HCT116 (cell line): ENCODE results near the gene SF3A2.

Experiments
- EGR1 ChIP-seq: IDR thresholded peaks from 2 replicates; pipeline ENCODE4 v1.6.1; 2012; ENCODE audit warnings: low read depth
- EZH2 ChIP-seq: fragments of 200-600 bp; sonication (generic); IDR thresholded peaks from 2 replicates; pipeline ENCODE4 v1.6.1; 2017; ENCODE audit warnings: antibody characterized with exemption, mixed run types
- FOSL1 ChIP-seq: IDR thresholded peaks from 2 replicates; pipeline ENCODE4 v1.6.1; 2012; ENCODE audit warnings: low read depth
- POLR2A ChIP-seq: IDR thresholded peaks from 2 replicates; pipeline ENCODE4 v1.7.0; 2011; ENCODE audit warnings: borderline replicate concordance; ENCODE audit not compliant: insufficient read depth, insufficient read length; ENCODE audit errors: extremely low read depth
- POLR2AphosphoS5 ChIP-seq: IDR thresholded peaks from 2 replicates; pipeline ENCODE4 v1.6.1; 2011; ENCODE audit warnings: mild to moderate bottlenecking, low read depth, low read length, moderate library complexity
- RAD21 ChIP-seq: IDR thresholded peaks from 2 replicates; pipeline ENCODE4 v1.6.1; 2012; ENCODE audit warnings: low read depth, mild to moderate bottlenecking
- YY1 ChIP-seq: IDR thresholded peaks from 2 replicates; pipeline ENCODE4 v1.6.1; 2011; ENCODE audit warnings: low read length, low read depth, moderate library complexity, mild to moderate bottlenecking; ENCODE audit not compliant: insufficient replicate concordance; ENCODE audit errors: extremely low read depth
- TF ChIP-seq, protein P1 (sequence below), 3 experiments: fragments of 200-600 bp in 1 of 3; sonication (generic) in 1 of 3; IDR thresholded peaks in 2 of 3; conservative IDR thresholded peaks in 1 of 3; 2 replicates each; pipeline ENCODE4 v1.5.1; 2012 to 2017; ENCODE audit warnings: low read depth in 2 of 3, low read length in 2 of 3, antibody characterized with exemption in 1 of 3, borderline replicate concordance in 1 of 3, control low read depth in 1 of 3, mild to moderate bottlenecking in 1 of 3, mixed read lengths in 1 of 3, mixed run types in 1 of 3, moderate library complexity in 1 of 3; ENCODE audit not compliant: insufficient read depth in 1 of 3
- TF ChIP-seq, protein P2 (sequence below): IDR thresholded peaks from 2 replicates; pipeline ENCODE4 v1.6.1; 2012; ENCODE audit warnings: low read depth

DNA sequence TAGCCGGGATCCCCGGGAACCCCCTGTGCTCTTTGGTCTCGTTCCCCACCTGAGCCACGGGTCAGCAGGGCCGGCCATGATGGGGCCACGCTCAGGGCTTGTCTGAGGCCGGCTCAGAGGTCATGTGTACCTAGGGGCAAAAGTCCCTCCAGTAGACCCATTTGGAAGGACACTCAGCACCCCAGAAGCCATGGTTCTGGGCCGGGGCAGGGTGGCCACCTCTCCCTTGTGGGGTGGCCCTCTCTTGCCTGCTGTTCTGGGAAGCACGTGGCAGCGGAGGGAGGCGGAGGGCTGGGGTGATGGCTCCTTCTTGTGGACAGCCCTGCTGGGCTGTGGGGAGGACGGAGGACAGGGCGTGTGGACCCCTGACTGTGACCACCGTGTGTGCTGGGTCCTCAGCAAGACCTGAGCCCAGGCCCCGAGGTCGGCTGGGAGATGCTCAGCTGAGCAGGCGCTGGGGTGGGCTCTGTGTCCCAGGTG is 51.8 kb downstream of the SF3A2 start:
- TF ChIP-seq, protein P1, sequence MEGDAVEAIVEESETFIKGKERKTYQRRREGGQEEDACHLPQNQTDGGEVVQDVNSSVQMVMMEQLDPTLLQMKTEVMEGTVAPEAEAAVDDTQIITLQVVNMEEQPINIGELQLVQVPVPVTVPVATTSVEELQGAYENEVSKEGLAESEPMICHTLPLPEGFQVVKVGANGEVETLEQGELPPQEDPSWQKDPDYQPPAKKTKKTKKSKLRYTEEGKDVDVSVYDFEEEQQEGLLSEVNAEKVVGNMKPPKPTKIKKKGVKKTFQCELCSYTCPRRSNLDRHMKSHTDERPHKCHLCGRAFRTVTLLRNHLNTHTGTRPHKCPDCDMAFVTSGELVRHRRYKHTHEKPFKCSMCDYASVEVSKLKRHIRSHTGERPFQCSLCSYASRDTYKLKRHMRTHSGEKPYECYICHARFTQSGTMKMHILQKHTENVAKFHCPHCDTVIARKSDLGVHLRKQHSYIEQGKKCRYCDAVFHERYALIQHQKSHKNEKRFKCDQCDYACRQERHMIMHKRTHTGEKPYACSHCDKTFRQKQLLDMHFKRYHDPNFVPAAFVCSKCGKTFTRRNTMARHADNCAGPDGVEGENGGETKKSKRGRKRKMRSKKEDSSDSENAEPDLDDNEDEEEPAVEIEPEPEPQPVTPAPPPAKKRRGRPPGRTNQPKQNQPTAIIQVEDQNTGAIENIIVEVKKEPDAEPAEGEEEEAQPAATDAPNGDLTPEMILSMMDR (IDR thresholded peaks at IDR 0.05 in 2 of 3, conservative IDR thresholded peaks at IDR 0.05 in 1 of 3; ENCODE audit: borderline replicate concordance in 1 of 3, insufficient read depth in 1 of 3, low read depth in 2 of 3, low read length in 2 of 3), result no peak
- TF ChIP-seq, protein P2, sequence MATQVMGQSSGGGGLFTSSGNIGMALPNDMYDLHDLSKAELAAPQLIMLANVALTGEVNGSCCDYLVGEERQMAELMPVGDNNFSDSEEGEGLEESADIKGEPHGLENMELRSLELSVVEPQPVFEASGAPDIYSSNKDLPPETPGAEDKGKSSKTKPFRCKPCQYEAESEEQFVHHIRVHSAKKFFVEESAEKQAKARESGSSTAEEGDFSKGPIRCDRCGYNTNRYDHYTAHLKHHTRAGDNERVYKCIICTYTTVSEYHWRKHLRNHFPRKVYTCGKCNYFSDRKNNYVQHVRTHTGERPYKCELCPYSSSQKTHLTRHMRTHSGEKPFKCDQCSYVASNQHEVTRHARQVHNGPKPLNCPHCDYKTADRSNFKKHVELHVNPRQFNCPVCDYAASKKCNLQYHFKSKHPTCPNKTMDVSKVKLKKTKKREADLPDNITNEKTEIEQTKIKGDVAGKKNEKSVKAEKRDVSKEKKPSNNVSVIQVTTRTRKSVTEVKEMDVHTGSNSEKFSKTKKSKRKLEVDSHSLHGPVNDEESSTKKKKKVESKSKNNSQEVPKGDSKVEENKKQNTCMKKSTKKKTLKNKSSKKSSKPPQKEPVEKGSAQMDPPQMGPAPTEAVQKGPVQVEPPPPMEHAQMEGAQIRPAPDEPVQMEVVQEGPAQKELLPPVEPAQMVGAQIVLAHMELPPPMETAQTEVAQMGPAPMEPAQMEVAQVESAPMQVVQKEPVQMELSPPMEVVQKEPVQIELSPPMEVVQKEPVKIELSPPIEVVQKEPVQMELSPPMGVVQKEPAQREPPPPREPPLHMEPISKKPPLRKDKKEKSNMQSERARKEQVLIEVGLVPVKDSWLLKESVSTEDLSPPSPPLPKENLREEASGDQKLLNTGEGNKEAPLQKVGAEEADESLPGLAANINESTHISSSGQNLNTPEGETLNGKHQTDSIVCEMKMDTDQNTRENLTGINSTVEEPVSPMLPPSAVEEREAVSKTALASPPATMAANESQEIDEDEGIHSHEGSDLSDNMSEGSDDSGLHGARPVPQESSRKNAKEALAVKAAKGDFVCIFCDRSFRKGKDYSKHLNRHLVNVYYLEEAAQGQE, result no peak
- TF ChIP-seq POLR2A, result no peak
- TF ChIP-seq POLR2AphosphoS5, result no peak
- TF ChIP-seq FOSL1, result no peak
- no peak for TF ChIP-seq EGR1
- no peak for TF ChIP-seq YY1
- no peak for TF ChIP-seq EZH2
- no peak for TF ChIP-seq RAD21
